ENCODE results near the gene CEP89. TPM values are rescaled to one million over a fixed set of nuclear protein-coding genes. Genes with fewer than 3 reads are reported as not detected.

The CEP89 gene
- total and polyA plus RNA-seq, 2 of the 4 experiments (the other 2 are of a cell fraction): 7.2 to 17.4 TPM

GRCh38 chr19:32889137-32889934, 82.4 kb downstream of the CEP89 start:
- whole genome bisulfite sequencing, 2 experiments (ENCODE audit: extremely low coverage in 2 of 2, insufficient read length in 1 of 2): 90% methylated on average over 4 of the region's 11 CpGs; no CpG with 5 or more reads in 1 of the 2 experiments
- Histone ChIP-seq H4K8ac (ENCODE audit: low read depth in 2 of 2, low read length in 2 of 2) (no peak overlapping the region), H3K4me1 (ENCODE audit: control insufficient read depth, insufficient read depth, low read length) (no peaks in the 10 kb centered on the region), H2AK5ac (ENCODE audit: low read depth, low read length) (no peak overlapping the region), H3K18ac (ENCODE audit: low read depth, low read length) (no peak overlapping the region), H3K4ac (ENCODE audit: low read depth, low read length) (no peak overlapping the region), H3K23ac (ENCODE audit: low read depth, low read length) (no peak overlapping the region), H4K20me1 (ENCODE audit: insufficient read depth, low read length) (no peaks in the 10 kb centered on the region), H3K9me3 (ENCODE audit: control insufficient read depth, insufficient read depth, low read length) (peaks cover 3% of the 10 kb centered on the region), H4K91ac (ENCODE audit: insufficient read depth, low read depth, low read length) (no peak overlapping the region), H4K5ac (ENCODE audit: low read depth, low read length) (no peak overlapping the region), H3K56ac (ENCODE audit: extremely low read depth, insufficient read depth, low read length) (no peak overlapping the region), H2BK20ac (ENCODE audit: low read depth, low read length) (no peak overlapping the region), H3K27me3 (ENCODE audit: control insufficient read depth, insufficient read depth, low read length) (no peaks in the 10 kb centered on the region), H3K4me3 (ENCODE audit: insufficient read depth, low read depth, low read length) (no peak overlapping the region), H2AFZ (replicated peaks; ENCODE audit: low read length, poor library complexity) (no peak overlapping the region), H3K14ac (replicated peaks; ENCODE audit: low read depth, low read length) (no peak overlapping the region), H3K9ac (ENCODE audit: low read depth, low read length) (no peak overlapping the region), H2AK9ac (replicated peaks; ENCODE audit: low read depth, low read length, poor library complexity) (no peak overlapping the region), H3K4me2 (ENCODE audit: low read depth, low read length) (no peak overlapping the region), H2BK120ac (ENCODE audit: low read depth, low read length) (no peak overlapping the region), H3K36me3 (ENCODE audit: control insufficient read depth, insufficient read depth, low read length) (peaks cover 5% of the 10 kb centered on the region; the same call in 1 of the 2 replicates), H2BK15ac (ENCODE audit: low read depth, low read length) (no peak overlapping the region), H3K79me1 (ENCODE audit: low read depth in 1 of 2, low read length in 2 of 2) (0 out of 4 replicates have a peak, but pooled peaks cover 0 to 4% of the 10 kb centered on the region in 2 experiments), H3K27ac (ENCODE audit: insufficient read depth, low read length) (no peak overlapping the region), H2BK5ac (ENCODE audit: low read depth, low read length, poor library complexity, severe bottlenecking) (no peak overlapping the region), H3K9me1 (ENCODE audit: insufficient read depth, low read length) (no peaks in the 10 kb centered on the region)
- dilution Hi-C loops (cut with HindIII; ENCODE audit: low sequenced_read_pairs, unreplicated experiment): no loop called here
- ChIA-PET POLR2A (ENCODE audit: unreplicated experiment) (no interaction called here), CTCF (no interaction called here)
- in situ Hi-C loops (cut with MboI; ENCODE audit: low sequenced_read_pairs): no loop called here
- no peak for DNase-seq
- ATAC-seq (ENCODE audit: low read depth): no peak
- intact Hi-C loops (cut with micrococcal nuclease): no loop called here
- BruUV-seq (replicated peaks): no TSS peak
- TF ChIP-seq POLR2A (IDR thresholded peaks at IDR 0.05; ENCODE audit: low read depth, low read length): no peak
- TF ChIP-seq RFX5 (IDR thresholded peaks at IDR 0.05; ENCODE audit: low read depth, low read length): no peak
- no peak for TF ChIP-seq MXI1 (IDR thresholded peaks at IDR 0.05; ENCODE audit: borderline replicate concordance, low read depth, low read length)
- no peak for TF ChIP-seq BHLHE40 (IDR thresholded peaks at IDR 0.05; ENCODE audit: low read depth, low read length)
- TF ChIP-seq NFE2L2 (IDR thresholded peaks at IDR 0.05; ENCODE audit: low read depth, low read length): no peak
- TF ChIP-seq CHD1 (IDR thresholded peaks at IDR 0.05; ENCODE audit: low read depth, low read length): no peak
- TF ChIP-seq MAZ (IDR thresholded peaks at IDR 0.05; ENCODE audit: borderline replicate concordance, low read depth, low read length): no peak
- TF ChIP-seq RCOR1 (IDR thresholded peaks at IDR 0.05; ENCODE audit: insufficient replicate concordance, low read length): no peak
- no peak for TF ChIP-seq CEBPB (IDR thresholded peaks at IDR 0.05; ENCODE audit: low read depth, low read length)
- no peak for TF ChIP-seq FOS (IDR thresholded peaks at IDR 0.05; ENCODE audit: low read depth, low read length)
- TF ChIP-seq, protein P1, sequence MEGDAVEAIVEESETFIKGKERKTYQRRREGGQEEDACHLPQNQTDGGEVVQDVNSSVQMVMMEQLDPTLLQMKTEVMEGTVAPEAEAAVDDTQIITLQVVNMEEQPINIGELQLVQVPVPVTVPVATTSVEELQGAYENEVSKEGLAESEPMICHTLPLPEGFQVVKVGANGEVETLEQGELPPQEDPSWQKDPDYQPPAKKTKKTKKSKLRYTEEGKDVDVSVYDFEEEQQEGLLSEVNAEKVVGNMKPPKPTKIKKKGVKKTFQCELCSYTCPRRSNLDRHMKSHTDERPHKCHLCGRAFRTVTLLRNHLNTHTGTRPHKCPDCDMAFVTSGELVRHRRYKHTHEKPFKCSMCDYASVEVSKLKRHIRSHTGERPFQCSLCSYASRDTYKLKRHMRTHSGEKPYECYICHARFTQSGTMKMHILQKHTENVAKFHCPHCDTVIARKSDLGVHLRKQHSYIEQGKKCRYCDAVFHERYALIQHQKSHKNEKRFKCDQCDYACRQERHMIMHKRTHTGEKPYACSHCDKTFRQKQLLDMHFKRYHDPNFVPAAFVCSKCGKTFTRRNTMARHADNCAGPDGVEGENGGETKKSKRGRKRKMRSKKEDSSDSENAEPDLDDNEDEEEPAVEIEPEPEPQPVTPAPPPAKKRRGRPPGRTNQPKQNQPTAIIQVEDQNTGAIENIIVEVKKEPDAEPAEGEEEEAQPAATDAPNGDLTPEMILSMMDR (conservative IDR thresholded peaks at IDR 0.05; ENCODE audit: low read depth, low read length): no peak
- no peak for TF ChIP-seq SMC3 (IDR thresholded peaks at IDR 0.05; ENCODE audit: low read depth, low read length)
- no peak for TF ChIP-seq ELK1 (IDR thresholded peaks at IDR 0.05; ENCODE audit: borderline replicate concordance, low read depth, low read length)
- TF ChIP-seq RAD21 (IDR thresholded peaks at IDR 0.05; ENCODE audit: low read length): no peak
- no peak for TF ChIP-seq USF2 (IDR thresholded peaks at IDR 0.05; ENCODE audit: low read depth, low read length)

All from IMR-90 (cell line).